Kidney epithelial cell (primary cell): ENCODE measurements around the gene TBCA. TPM values are rescaled to one million over a fixed set of nuclear protein-coding genes. Genes with fewer than 3 reads are reported as not detected.

Source experiments
- DNase-seq: peaks from one replicate; pipeline ENCODE4 v3.0.0-alpha.2; 2010; ENCODE audit warnings: low read depth
- H3K27me3 ChIP-seq: 2 replicates; pipeline ENCODE4 v1.6.0; 2011; ENCODE audit warnings: low read length; ENCODE audit not compliant: control insufficient read depth, insufficient read depth
- H3K36me3 ChIP-seq: 2 replicates; pipeline ENCODE4 v1.5.1; 2011; ENCODE audit warnings: low read length; ENCODE audit not compliant: control insufficient read depth, insufficient read depth
- H3K4me3 ChIP-seq: 2 replicates; pipeline ENCODE4 v1.5.1; 2011; ENCODE audit warnings: low read depth, mild to moderate bottlenecking, control low read depth, low read length
- CTCF ChIP-seq: IDR thresholded peaks from 2 replicates; pipeline ENCODE4 v1.5.1; 2011; ENCODE audit warnings: mild to moderate bottlenecking, moderate library complexity, low read length, control low read depth, inconsistent platforms; ENCODE audit not compliant: insufficient read depth, poor library complexity, severe bottlenecking
- total RNA-seq: library from RNA; depleted of rRNA; stranded (reverse); fragments of >200 nt; gene quantifications from 2 replicates; pipeline ENCODE4 v1.2.3, GENCODE V29; 2015

Gene TBCA
- total RNA-seq, 1 donor from 2014 or later: 233 TPM

GRCh38 chr5:77663090-77663863 lies 112.9 kb downstream of the TBCA start:
- DNase-seq: no peak
- H3K27me3 ChIP-seq: peaks cover 6% of the 10 kb centered on the region
- no peaks in the 10 kb centered on the region for H3K36me3 ChIP-seq
- TF ChIP-seq CTCF: no peak
- no peak overlapping the region for H3K4me3 ChIP-seq

- Histone ChIP-seq H3K36me3 (no peaks in the 10 kb centered on the region), H3K27me3 (peaks cover 6% of the 10 kb centered on the region), H3K4me3 (no peak overlapping the region)
- TF ChIP-seq CTCF: no peak
- no peak for DNase-seq
These were observed 113.5 kb downstream of the TBCA start for GRCh38 chr5:77662635-77663034.

GRCh38 chr5:77658662-77659061 lies 117.5 kb downstream of the TBCA start:
- peaks cover 3% of the 10 kb centered on the region for H3K27me3 ChIP-seq
- H3K36me3 ChIP-seq: no peaks in the 10 kb centered on the region
- H3K4me3 ChIP-seq: no peak overlapping the region
- no peak for DNase-seq
- TF ChIP-seq CTCF: no peak

- Histone ChIP-seq H3K36me3 (no peaks in the 10 kb centered on the region), H3K4me3 (no peak overlapping the region), H3K27me3 (peaks cover 28% of the 10 kb centered on the region)
- TF ChIP-seq CTCF: no peak
- DNase-seq: no peak
These were observed 124.8 kb downstream of the TBCA start for GRCh38 chr5:77651343-77651742.

- H3K27me3 ChIP-seq: peaks cover 34% of the 10 kb centered on the region
- no peak for DNase-seq
- no peaks in the 10 kb centered on the region for H3K36me3 ChIP-seq
- TF ChIP-seq CTCF: no peak
- H3K4me3 ChIP-seq: no peak overlapping the region
These were observed 125.5 kb downstream of the TBCA start for GRCh38 chr5:77650686-77651085.

- Histone ChIP-seq H3K36me3 (no peaks in the 10 kb centered on the region), H3K27me3 (peaks cover 41% of the 10 kb centered on the region), H3K4me3 (no peak overlapping the region)
These were observed 126.4 kb downstream of the TBCA start for GRCh38 chr5:77649776-77650175.

More at GRCh38 chr5:77649776-77650175, 126.4 kb downstream of the TBCA start:
- no peak for DNase-seq
- TF ChIP-seq CTCF: no peak
